ENCODE results near the gene HIRA. TPM values are rescaled to one million over a fixed set of nuclear protein-coding genes. Genes with fewer than 3 reads are reported as not detected.

The HIRA gene
- total and polyA plus RNA-seq, 2 of the 8 experiments (the other 6 are each of a cell fraction or from before 2014, with no cell fraction given): 34.9 to 67.2 TPM

DNA sequence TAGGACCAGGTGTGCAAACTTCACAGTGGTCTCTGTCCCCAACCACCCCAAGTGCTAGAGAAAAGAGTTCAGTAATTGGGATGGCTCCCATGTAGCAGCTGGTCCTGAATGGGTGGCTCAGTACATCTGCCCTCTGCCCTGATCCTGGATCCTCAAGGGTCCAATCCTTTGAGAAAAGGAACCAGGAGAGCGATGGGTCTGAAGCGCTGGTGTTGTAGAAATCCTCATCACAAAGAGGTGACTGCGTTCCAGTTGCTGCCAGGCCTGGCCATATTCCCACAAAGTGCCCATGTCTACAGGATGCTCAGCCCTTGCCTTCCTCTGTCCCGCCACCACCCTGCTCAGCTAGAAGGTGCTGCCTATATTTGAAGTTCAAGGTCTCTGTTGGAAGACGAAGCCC, 22.2 kb upstream of the HIRA start (continued):
- TF ChIP-seq EP300 (IDR thresholded peaks at IDR 0.05; ENCODE audit: borderline replicate concordance in 1 of 2, low read depth in 2 of 2, low read length in 2 of 2) (no peak), NANOG (IDR thresholded peaks at IDR 0.05; ENCODE audit: insufficient read depth, low read depth, low read length, poor library complexity, severe bottlenecking) (no peak), POLR2A (IDR thresholded peaks at IDR 0.05; ENCODE audit: control extremely low read depth in 1 of 2, low read depth in 2 of 2, low read length in 2 of 2) (no peak)
